ENCODE results near the gene DENND1A.
"Not testable (repeated sequence)": the region's sequence is repeated elsewhere in the genome, so short reads cannot be mapped to it uniquely, and the experiment has no call there.

DENND1A gene

DNA sequence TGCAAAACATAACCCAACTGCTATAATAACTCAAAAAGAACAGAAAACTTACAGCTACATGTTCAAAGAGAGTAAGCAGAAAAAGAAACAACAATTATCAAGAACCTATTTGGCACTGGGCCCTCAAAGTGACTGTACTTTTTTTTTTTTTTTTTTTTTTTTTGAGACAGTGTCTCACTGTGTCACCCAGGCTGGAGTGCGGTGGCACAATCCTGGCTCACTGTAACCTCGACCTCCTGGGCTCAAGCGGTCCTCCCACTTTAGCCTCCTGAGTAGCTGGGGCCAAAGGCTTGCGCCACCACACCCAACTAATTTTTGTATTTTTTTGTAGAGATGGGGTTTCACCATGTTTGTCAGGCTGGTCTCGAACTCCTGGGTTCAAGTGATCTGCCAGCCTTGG lies 114.1 kb downstream of the DENND1A start:
- DNase-seq = not testable (repeated sequence)

DNA sequence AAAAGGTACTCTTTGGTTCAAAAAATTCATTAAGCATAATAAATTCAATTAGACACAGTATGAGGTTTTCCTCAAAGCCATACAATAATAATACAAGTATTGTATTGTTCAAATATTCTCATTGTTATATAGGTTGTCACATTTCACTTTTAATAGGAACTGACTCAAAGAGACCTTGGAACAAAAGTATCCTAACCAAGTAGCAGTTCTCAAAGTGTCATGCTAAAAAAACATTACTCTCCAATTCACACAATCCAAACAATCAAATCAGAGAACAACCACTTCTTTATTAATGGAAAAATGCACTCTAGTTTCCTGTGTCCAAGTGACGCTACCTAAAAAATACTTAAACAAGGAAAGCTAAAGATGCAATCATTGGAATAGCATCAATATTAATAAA lies 115.4 kb downstream of the DENND1A start:
- DNase-seq = no peak

- peak in 2 of 4 experiments; percentile 10 to 15 for DNase-seq
These were observed 116.9 kb downstream of the DENND1A start for GRCh38 chr9:123812984-123813383.

DNA sequence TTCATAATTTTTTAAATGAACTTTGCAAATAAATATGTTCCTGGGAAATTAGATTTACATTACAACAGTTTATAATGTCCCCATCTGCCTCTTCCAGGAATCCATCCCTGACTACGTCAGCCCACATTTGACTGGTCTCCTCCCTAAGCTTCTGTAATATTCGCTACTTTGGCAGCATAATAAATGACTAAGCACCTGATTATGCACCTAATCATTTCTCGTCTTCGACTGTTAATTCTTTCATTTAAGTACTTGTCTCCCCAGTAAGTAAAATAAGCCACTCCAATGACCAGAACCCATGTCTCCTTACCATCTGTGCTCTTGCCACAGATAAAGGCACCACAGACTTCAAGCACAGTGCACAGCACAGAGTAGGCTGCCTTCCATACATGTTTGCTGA lies 122.7 kb downstream of the DENND1A start:
- DNase-seq = no peak

DNA sequence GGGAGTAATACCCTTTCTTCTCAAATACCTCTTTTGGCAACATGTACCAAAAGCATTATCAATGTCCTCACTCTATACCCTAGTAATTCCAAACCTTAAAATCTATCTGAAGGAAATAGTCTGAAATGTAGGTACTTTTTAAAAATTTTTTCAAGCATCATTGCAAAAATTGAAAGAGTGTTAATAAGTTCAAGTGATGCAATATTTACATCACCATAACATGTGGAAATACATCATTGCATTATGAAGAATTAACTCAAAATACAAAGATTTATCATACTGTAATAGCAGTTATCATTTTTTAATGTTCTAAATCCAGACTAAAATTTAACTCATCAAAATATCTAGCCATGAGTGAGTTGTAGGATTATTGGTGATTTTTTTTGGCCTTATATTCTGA lies 123.1 kb downstream of the DENND1A start:
- peak in 1 of 4 experiments; percentile 5 for DNase-seq

DNA sequence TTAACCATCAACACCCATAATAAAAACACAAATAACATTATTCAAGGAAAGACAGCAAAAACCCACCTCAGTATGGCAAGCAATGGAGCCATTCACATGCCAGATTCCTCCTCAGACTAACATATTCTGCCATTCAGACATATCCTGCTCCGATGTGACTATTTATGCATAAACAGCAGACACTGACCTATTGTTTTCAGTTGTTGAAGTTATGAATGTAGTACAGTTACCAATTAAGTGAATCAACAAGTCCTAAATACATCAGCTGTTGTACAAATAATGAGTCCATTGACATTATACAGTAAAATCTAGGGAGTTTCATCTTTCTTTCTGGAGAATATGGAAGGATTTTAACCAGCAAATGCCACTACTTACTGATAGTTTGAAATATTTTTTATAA lies 131.7 kb downstream of the DENND1A start:
- DNase-seq = no peak

DNA sequence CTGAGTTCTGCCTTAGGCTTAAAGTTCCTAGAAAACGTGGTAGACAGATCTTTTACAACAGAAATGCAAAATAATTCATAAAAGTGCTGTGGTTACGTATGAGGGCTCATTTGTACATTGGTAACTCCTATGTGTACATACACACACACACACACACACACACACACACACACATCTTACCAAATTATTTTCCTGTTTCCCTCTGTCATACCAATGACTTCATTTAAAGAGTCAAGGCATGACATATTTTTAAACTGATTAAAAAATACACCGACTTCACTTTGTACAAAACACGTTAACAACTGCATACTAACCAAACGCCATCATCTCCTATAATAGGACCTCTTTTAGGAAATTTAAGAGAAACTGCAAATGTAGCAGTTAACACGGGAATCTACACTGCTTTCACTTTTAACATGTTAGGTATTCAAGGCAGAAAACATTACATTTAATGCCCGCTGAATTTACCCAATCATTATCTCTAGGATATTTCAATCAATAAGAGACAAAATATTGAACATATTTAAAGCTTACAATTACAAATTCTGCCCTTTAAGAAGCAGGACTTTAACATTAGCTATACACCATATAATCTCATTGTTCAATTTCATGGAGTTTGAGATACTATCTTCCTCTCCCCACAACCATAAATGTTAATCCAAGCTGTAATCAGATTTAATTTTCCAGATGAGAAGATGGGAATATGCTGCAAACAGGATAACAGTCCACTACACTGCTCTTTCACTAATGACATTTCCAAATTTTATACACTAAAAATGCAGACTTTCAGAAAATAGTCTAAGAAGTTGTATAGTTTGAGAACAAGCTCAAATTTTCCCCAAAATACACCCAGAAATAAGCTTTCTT lies 133.1 kb downstream of the DENND1A start:
- DNase-seq = peak in 2 of 4 experiments; percentile 18 to 27

GRCh38 chr9:123796094-123796493 lies 133.8 kb downstream of the DENND1A start:
- DNase-seq = no peak

- DNase-seq = no peak
These were observed 134.6 kb downstream of the DENND1A start for GRCh38 chr9:123795336-123795735.

DNA sequence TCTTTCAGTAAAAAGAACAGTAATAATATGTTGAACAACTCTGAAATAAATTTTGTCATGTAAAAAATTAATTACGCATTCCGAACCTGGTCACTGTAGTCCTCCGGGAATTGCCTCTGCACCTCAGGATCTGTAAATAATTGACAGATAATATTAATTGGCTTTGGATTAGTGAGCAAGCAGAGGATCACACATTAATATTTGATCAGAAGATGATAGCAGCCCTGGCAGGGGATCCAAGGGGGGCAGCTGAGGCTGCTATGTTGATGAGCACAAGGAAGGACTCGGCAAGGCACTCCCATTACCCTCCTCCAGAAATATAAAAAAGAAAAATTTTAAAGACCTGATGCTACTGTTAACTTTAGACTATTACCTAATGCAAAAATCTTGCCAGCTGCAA lies 137.4 kb downstream of the DENND1A start:
- no peak for DNase-seq

DNA sequence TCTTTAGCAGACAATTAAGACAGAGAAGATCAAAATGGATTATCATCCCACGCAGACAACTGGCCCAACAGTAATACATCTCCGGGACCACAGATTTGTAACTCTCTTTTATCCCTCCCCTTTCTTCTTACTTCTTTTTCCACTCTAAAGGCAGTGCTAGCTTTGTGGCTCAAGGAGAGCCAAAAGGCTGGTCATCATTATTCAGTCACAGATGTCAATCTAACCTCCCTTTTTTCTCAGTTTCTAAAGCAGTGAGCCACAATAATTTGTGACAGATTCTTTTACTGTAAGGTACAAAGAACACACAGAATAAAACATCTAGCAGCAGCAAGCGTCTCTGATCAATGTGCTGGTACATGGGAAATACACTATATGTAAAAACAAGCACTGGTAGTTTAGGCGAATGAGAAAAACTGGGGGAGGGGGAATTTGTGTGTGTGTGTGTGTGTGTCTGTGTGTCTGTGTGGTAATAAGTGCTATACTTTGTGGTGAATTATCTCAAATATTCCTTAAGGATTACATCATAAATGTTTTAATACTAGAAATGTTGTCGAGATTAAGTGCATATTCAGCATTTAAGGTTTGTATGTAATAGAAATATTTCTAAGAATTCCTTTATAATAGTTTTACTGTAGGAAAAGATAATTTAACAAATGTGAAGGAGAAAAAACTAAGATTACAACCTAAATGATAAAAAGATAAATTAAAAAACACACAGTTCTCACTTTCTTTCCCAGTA lies 140.2 kb downstream of the DENND1A start:
- no peak for DNase-seq

GRCh38 chr9:123787416-123787815 lies 142.5 kb downstream of the DENND1A start:
- DNase-seq = no peak

GRCh38 chr9:123784518-123784917 lies 145.4 kb downstream of the DENND1A start:
- DNase-seq = no peak

- DNase-seq = no peak
These were observed 151.6 kb downstream of the DENND1A start for GRCh38 chr9:123778232-123778902.

GRCh38 chr9:123776708-123777537 lies 153.0 kb downstream of the DENND1A start:
- DNase-seq = no peak

DNA sequence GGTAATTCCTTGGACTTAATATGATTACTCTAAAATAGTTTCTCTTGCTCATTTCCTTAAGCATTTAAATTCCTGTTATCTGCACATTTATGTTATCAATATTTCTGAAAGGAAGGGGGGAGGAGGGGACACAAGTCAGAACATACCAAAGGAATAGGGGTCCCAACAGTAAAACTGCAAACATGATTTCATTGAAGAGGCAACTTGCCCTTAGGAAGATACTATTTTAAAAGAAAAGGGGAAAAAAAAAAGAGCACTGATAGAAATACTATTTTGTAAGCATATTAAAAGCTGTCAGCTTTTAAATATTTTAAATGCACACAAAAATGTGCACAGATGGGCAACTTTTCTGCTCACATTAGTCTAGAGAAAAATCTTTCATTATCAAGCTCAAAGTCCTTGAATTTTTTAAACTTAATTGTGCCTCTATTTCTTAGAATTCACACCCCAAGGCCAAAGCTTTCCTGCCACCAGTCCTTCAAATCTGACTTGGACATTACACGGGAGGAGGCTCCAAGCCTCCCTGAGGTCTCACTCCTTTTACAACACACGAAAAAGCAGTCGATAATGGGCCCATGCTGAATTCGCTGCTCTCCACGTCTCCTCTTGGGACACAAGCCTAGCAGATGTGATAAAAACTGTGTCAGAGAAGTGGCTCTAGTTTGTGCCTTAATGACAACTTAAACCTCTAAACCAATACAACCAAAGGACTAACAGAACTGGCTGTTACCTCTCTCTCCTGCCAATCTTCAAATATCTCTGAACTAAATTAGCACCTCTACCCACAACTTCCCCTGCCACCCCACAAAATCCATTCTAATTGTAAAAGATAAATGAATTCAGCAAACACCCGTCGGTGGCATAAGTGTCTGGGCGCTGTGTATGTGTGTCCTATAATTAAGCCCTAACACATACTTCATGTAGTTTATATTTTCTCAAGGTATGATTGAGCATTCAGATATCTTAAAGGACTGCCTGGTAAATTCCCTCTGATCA lies 154.3 kb downstream of the DENND1A start:
- DNase-seq = no peak

DNA sequence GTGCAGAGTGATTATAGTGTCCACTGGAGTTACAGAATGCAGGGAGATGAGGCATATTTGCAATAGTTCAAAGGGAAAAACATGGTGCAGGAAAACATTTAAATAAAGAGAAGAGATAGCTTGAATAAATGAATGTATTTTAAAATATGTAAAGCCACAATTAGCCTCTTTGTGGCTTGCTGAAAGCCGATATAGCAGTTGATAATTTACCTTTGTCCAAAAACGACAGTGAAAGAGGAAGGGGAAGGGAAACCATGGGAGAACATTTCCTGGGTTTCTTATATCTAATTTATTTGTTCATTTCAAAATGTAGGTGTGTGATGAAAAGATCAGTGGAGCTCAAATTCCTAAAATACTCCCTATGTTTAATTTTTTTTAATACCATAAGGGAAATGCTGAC lies 156.1 kb downstream of the DENND1A start:
- DNase-seq = no peak

DNA sequence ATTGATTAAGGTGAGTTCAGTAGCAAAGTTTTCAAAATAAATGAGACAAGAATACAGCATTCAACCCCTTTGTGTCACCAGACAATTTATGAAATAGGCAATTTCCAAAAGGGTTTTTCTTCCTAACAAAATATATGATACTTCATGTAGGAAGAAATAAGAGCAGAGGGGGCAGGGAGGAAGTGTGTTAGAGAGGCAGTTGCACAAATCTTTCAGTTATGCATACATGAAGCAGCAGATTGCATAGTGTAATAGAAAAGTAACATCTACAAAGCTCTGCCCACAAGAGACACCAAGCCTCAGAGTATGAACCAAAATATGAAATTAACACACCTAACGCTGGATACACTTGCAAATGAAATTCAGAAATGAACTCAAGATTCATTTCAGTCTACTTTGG lies 157.0 kb downstream of the DENND1A start:
- peak in 3 of 4 experiments; percentile 25 to 32 (median 28) for DNase-seq

- DNase-seq = no peak
These were observed 157.6 kb downstream of the DENND1A start for GRCh38 chr9:123772374-123772773.

DNA sequence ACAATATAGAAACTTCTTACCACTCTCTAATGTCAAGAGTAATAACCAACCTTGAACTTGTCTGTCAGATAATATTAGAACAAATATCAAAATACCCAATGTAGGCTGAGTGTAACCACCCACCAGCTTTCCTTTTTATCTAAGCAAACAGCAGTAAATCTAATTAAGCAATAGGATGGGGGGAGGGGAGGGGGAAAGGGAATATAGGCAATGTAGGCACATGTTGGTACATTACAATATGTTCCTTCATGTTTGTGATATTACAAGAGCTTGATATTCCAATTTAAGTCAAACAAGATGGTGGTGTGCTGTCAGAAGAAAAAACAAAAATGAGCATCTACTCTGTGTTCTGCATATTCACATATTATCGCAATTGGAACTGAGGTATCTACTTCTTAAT lies 158.2 kb downstream of the DENND1A start:
- no peak for DNase-seq

DNA sequence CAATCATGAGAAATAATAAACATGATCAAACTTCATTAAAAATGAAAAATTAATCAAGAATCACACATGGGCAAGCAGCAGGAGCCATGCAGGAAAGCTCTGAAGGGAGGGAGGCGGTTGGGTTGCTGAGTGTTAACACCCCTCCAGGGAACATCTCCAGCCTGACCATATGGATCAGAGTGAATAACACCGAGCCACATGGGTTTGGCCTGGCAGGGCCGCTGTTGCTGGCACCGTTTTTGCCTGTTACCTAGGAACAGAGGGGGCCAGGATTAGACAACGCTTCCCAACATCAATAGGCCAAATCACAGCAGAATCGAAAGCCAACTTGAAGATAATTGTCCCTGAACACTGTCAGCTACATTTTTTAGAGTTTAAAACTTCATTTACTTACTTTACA lies 160.2 kb downstream of the DENND1A start:
- DNase-seq = no peak

Data from suppressor macrophage (primary cell).